EL (cell line): ENCODE data around the gene RAB14.
A peak's percentile ranks its signal among the peaks of the same experiment; 100 is the strongest.
"Not testable (repeated sequence)": the region's sequence is repeated elsewhere in the genome, so short reads cannot be mapped to it uniquely, and the experiment has no call there.

Experiments
- DNase-seq: peaks from one replicate; pipeline ENCODE4 v3.0.0-alpha.2; 2016

Gene RAB14

GRCh38 chr9:121189006-121189405 lies 12.7 kb downstream of the RAB14 start:
- DNase-seq: no peak

- DNase-seq: peak; percentile 32
These were observed 13.9 kb downstream of the RAB14 start for GRCh38 chr9:121187636-121188305.

- DNase-seq: no peak
These were observed 15.8 kb downstream of the RAB14 start for GRCh38 chr9:121185774-121186403.

DNA sequence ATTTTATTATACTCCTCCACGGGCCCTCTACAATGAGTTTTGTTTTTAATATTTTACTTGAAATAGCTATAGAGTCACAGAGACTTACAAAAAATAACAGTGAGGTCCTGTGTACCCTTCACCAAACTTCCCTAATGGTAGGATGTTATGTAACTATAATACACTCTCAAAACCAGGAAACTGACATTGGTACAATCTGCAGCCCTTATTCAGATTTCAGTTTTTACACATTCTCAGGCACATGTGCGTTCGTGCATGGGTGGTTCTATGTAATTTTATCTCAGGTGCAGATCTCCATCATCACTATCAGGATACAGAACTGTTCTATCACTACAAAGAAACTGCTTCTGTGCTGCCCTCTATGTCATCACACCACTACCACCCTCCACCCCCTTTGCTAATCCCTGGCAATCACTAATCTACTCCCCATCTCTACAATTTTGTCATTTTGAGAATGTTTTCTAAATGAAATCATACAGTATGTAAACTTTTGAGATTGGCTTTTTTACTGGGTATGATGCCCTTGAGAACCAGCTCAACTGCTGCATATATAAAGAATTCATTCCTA lies 16.4 kb downstream of the RAB14 start:
- DNase-seq: peak; percentile 37

DNA sequence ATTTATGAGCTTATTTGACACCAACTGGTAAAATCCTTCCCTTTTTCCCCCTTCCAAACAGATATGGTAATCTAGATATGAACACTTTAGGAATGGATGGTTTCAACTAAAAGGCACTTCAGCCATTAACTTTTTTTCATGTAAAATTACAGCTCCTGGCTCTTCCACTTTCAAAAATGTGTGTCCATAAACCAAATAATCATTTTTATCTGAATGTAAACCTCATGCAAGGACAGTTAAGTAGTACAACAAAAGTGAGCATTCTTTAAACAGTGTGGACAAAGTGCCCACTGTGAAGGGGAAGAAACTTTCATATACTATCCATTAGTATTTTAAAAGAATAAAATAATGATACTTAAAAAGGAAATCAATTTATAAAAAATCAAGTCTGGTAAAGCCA lies 17.2 kb downstream of the RAB14 start:
- no peak for DNase-seq

- no peak for DNase-seq
These were observed 17.8 kb downstream of the RAB14 start for GRCh38 chr9:121183666-121184423.

DNA sequence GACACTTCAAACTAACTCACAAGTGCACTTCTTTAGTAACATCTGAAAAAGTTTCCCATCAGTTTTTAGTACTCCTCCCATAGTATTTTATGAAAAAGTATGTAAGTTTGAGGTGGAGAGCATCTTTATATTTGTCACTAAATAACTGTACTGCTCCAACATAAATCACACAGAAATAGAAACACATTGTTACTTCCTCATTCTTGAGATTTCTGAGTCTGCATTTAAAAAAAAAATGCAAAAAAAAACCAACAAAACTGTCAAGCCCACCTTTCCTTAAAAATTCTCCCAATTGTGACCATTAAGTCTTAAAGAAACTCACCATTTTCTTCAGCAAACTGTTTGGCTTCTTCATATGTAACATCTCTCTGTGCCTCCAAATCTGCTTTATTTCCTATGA lies 18.7 kb downstream of the RAB14 start:
- no peak for DNase-seq

DNA sequence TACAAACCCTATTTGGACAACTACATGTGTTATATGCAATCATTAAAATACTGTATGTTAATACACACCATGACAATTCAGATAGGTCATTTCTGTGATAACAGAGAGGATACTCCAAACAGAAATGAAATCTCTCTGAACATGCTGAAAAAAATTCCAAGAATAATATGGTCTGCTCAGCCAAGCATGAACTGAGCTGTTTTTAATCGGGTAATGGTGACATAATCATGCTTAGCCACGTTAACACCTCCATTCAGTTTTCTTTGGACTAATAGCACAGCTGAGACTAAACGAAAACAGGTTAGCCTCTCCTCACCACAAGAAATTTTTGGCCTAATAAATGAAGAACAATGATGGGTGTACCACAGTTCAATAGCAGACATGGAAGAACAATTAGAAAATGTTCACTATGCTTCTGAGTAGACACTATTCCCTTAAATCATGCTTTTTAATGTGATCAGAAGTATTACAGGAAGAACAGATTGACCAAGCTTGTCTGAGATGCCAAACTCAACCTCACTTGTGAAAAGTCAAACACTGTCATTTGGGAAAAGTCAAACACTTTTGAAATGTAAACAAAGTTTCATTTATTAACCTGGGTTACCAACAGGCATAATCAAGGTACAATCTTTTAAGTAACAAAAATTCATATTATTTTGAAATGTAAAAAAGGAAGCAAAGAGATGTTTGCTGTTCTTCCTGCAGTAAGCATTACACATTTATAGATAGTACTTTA lies 19.4 kb downstream of the RAB14 start:
- no peak for DNase-seq

DNA sequence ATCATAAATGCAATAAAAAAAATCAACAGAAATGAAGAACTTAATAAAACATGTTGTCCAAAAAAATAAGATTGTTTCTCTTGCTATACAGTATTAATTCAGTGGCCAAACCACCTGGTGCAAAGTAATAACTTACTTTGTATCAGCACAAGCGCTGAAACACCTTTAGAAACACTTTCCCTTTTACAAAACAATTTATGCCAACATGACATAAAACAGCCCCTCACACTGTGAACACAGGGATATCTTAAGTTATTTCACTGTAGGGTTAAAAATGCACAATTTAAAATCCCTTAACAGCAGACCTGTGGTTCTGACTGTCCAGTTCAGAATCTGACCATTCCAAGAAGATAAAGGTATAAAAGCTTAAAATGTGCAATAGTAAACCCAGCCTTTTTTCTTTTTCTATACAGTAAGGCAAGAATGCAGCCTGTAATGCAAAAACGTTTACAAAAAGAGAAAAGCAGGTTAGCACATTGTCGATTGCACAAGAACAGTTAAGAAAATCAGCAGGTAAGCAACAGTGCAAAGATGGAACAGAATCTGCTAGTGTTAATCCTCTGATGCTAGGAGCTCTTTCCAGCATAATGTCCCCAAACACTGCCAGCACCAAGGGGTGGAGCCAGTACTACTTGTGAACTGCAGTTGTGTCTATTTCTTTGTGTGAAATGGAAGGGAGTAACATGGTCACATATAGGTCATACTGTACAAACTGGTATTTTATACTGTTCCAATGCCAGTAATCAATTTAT lies 21.6 kb downstream of the RAB14 start:
- DNase-seq: no peak

DNA sequence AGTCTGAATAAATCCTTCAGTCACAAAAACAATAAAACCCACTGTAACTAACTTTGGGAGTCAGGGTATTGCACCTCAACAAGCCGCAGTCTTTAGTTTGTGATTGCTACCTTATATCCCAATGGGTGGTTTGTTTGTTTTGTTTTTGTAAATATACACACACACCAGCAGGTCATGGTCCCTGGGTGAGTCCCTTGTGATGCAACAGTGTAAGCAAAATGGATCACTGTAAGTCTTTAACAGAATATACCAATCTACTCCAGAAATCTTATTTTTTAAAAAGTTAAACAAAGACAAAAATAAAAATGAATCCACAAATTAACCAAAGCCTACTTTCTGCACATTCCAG lies 22.3 kb downstream of the RAB14 start:
- not testable (repeated sequence) for DNase-seq

DNA sequence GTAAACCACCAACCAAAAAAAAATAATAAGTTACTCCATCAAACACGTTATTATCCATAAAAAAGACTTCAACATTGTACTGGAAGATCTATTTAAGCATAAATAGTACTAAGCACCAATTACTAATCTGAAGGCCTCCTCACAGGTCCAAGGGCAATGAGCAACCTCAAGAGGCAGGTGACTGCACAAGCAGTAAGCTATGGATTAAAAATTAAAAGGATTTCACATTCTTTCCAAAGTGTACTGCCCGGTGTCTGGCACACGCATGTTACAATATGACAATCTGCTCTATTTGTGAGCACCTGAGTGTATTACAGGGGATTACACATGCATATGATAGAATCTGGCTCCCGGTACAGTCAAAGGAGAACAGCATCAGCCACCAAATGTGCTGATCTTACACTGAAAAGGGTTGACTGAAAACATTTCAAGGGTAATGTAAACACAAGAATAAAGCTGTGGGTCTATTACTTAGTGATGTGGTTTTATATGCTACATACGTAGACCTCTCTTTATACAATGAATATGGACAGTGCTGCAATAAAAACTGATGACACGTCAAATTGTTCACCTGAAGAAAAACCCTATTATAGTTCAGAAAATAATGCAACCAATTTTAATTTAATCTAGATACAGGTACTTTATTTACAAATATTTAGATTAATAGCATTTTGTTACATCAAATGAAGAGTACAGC lies 22.8 kb downstream of the RAB14 start:
- no peak for DNase-seq

GRCh38 chr9:121173501-121173900 lies 28.2 kb downstream of the RAB14 start:
- DNase-seq: no peak

- no peak for DNase-seq
These were observed 28.8 kb downstream of the RAB14 start for GRCh38 chr9:121172726-121173487.

GRCh38 chr9:121171236-121171635 lies 30.4 kb downstream of the RAB14 start:
- no peak for DNase-seq

GRCh38 chr9:121169094-121169601 lies 32.5 kb downstream of the RAB14 start:
- DNase-seq: peak; percentile 13

GRCh38 chr9:121168052-121168451 lies 33.6 kb downstream of the RAB14 start:
- no peak for DNase-seq

- no peak for DNase-seq
These were observed 41.6 kb downstream of the RAB14 start for GRCh38 chr9:121160025-121160424.

GRCh38 chr9:121157939-121158338 lies 43.7 kb downstream of the RAB14 start:
- no peak for DNase-seq

DNA sequence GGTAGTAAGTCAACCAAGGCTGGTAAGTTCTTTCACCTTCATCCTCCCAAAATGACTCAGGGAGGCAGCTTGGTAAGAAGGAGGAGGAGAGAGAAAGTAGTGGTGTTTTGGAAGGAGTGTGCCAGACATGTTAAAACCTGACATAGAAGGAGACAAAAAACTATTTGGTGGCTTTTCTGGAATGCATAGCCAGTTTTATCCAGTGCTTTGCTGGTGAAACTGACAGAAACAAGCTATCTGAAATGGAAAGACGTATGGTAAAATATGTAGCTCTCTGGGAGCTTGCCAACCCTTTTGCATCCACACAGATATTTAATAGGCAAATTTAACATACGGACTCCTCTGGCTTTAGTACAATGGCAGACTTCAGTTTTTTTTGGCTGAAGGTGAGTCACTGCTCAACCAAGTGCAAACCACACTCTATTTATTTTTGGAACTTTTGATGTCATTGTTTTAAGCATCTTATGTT lies 45.4 kb downstream of the RAB14 start:
- DNase-seq: peak; percentile 79

GRCh38 chr9:121154782-121155181 lies 46.9 kb downstream of the RAB14 start:
- DNase-seq: no peak

DNA sequence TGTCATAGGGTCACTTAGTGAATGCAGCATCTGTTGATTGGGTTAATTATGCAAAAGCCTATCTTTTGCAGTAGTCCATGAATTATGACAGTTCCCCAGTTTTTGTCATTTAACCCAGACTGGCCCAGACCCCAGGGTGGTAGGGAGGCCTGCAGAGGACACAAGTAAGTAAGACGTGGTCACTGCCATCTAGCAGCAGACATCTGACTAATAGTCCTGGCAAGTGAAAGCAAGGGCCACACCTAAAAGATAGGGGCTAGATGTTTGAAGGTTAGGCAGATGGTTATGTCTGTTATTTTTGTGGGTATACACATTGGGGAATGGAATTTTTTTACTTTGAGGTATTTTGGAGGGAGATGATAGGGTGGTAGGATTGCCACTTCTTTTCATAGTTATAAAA lies 48.0 kb downstream of the RAB14 start:
- DNase-seq: no peak
